HAP-1 (cell line): ENCODE data around the gene PER2.
"Not testable (repeated sequence)": the region's sequence is repeated elsewhere in the genome, so short reads cannot be mapped to it uniquely, and the experiment has no call there.

Source experiments
- DNase-seq, 2 experiments: peaks; one replicate each; pipeline ENCODE4 v3.0.0-alpha.2; 2016 to 2020; ENCODE audit warnings: low spot score in 2 of 2
- H3K27me3 ChIP-seq: fragments of 250-450 bp; sonication (Bioruptor Pico); 2 replicates; pipeline ENCODE4 v1.5.1; 2020; ENCODE audit warnings: low read depth, mild to moderate bottlenecking, moderate library complexity
- H3K36me3 ChIP-seq: fragments of 250-450 bp; sonication (Bioruptor Pico); replicated peaks from 2 replicates; pipeline ENCODE4 v1.5.1; 2020; ENCODE audit warnings: mild to moderate bottlenecking
- H3K4me1 ChIP-seq: fragments of 250-450 bp; sonication (Bioruptor Pico); 2 replicates; pipeline ENCODE4 v1.5.1; 2020; ENCODE audit warnings: mild to moderate bottlenecking
- H3K4me3 ChIP-seq: fragments of 250-450 bp; sonication (Bioruptor Pico); 2 replicates; pipeline ENCODE4 v1.5.1; 2020; ENCODE audit warnings: mild to moderate bottlenecking, moderate library complexity
- H3K9me3 ChIP-seq: fragments of 250-450 bp; sonication (Bioruptor Pico); 2 replicates; pipeline ENCODE4 v1.5.1; 2020; ENCODE audit warnings: mild to moderate bottlenecking, moderate library complexity
- in situ Hi-C: fragments of 300-500 bp; cut with MboI; formaldehyde crosslinking; loops from 3 replicates; pipeline ENCODE4 v1.14.3; 2020; ENCODE audit warnings: low sequenced_read_pairs, inconsistent platforms, mixed read lengths

The PER2 gene

DNA sequence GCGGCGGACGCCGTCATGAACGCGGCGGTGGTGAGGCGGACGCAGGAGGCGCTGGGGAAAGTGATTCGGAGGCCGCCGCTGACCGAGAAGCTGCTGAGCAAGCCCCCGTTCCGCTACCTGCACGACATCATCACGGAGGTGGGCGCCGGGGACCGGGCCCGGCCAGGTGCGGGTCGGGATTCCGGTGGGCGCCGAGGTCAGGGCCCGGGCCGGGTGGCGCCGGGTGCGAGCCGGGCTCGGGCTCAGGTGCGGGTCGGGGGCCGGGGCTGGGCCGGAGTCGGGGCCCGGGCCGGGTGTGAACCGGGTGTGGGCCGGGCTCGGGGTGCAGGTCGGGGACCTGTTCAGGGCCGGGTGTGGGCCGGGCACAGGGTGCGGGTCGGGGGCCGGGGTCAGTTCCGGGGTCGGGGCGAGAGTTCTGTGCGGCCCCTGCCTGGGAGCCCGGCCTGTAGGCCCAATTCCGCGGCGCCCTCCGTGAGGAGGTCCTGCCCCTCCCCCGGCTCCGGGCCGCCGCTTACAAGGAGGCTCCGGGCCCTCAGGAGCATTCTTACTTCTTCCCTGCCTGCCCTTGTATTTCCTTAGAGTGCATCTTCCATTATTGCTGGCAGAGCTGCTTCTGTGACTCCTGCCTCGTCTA, 32.4 kb upstream of the PER2 start:
- H3K27me3 ChIP-seq, result no peaks in the 10 kb centered on the region
- H3K4me3 ChIP-seq, result peak overlapping the region; percentile 47
- H3K36me3 ChIP-seq, result peaks cover 5% of the 10 kb centered on the region
- in situ Hi-C loops, result no loop called here
- DNase-seq, result peak in 1 of 2 experiments; percentile 40
- peaks cover 9% of the 10 kb centered on the region for H3K4me1 ChIP-seq
- H3K9me3 ChIP-seq, result no peaks in the 10 kb centered on the region

DNA sequence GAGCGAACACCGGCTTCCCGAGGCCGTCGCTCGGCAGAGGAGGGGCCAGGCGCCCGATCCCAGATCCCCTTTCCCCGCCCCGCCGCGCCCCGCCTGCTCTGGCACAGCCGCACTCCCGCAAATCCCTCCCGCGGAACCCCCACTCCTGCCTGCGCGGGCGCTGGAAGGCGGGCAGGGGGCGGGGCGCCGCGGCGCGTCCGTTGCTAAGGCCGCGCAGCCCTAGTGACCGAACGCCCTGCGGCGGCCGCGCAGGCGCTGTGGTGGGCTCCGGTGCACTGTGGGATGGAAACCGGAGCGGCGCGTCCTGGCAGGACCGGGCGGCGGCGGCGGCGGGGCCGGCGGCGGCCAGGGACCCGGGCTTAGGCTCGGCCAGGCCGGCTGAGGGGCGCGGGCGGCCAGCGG, 31.8 kb upstream of the PER2 start, which contains the start of gene TRAF3IP1:
Gene TRAF3IP1, plus strand, starts transcription at position 273 of the 402 bp plus-strand sequence. CDS start 145 bp downstream, outside the sequence.
- in situ Hi-C loops, result no loop called here
- peaks cover 9% of the 10 kb centered on the region for H3K4me1 ChIP-seq
- no peaks in the 10 kb centered on the region for H3K9me3 ChIP-seq
- H3K36me3 ChIP-seq, result peaks cover 5% of the 10 kb centered on the region
- DNase-seq, result peak; percentile 80 to 94
- H3K4me3 ChIP-seq, result peak within 1 kb of the TSS; percentile 47
- no peaks in the 10 kb centered on the region for H3K27me3 ChIP-seq

- H3K36me3 ChIP-seq, result no peaks in the 10 kb centered on the region
- no peaks in the 10 kb centered on the region for H3K9me3 ChIP-seq
- in situ Hi-C loops, result no loop called here
- no peak overlapping the region for H3K4me3 ChIP-seq
- peaks cover 3% of the 10 kb centered on the region; the same call in 1 of the 2 replicates for H3K4me1 ChIP-seq
- no peaks in the 10 kb centered on the region for H3K27me3 ChIP-seq
- DNase-seq, result no peak
Observed at GRCh38 chr2:238315031-238315595, 26.7 kb upstream of the PER2 start.

- H3K36me3 ChIP-seq, result no peaks in the 10 kb centered on the region
- no peaks in the 10 kb centered on the region for H3K4me1 ChIP-seq
- H3K27me3 ChIP-seq, result no peaks in the 10 kb centered on the region
- DNase-seq, result no peak
- no peaks in the 10 kb centered on the region for H3K9me3 ChIP-seq
- no peak overlapping the region for H3K4me3 ChIP-seq
- in situ Hi-C loops, result no loop called here
Observed at GRCh38 chr2:238314576-238314975, 26.2 kb upstream of the PER2 start.

DNA sequence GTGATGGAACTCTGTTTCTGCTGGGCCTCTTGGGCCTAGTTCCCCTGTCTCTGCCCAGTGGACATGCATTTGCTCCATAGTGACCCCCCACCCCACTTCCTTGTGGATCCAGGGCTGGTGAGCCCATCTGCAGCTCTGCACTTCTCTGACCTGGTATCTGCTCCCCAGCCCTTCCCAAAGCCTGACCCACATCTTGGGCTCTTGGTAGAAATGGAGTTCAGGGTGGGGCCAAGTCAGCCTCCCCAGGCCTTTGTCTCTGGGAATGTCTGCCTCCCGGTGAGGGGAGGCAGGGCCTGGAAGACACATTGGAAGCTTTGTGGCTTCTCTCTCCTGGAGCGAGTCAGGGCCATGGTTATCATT, 25.6 kb upstream of the PER2 start:
- in situ Hi-C loops, result no loop called here
- Histone ChIP-seq H3K36me3 (no peaks in the 10 kb centered on the region), H3K4me1 (no peaks in the 10 kb centered on the region), H3K4me3 (no peak overlapping the region), H3K9me3 (no peaks in the 10 kb centered on the region), H3K27me3 (no peaks in the 10 kb centered on the region)
- DNase-seq, result no peak

DNA sequence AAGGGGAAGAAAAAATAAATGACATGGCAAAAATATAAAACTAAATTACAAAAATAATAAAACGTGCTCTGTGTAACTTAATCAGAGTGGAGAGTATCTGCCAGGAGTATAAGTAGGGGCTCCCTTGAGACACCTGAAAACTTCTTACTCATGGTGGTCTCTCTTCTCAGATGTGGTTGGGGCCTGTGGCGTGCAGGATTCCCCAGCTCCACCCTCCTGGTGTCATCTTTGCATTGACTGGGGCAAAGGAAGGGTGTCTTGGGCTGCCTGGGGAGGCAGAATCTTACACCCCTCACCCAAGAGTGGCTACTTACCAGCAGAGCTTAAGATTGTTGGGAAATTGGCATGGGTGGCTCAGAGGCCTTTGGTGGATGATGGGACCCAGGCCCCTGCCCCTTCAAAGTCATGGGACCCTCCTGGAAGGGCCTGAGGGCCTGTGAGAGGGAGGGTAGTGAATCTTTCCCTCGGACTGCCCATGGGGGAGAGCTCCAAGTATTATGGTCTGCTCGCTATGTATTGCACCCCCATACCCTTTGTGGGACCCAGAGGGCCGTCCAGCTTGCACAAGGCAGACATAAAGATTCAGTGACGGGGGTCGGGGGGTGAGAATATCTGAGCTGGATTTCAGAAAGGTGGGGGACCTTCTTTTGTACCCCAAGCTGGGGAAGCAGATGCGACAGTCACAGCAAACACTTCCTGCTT, 25.0 kb upstream of the PER2 start:
- Histone ChIP-seq H3K4me1 (no peaks in the 10 kb centered on the region), H3K36me3 (no peaks in the 10 kb centered on the region), H3K27me3 (no peaks in the 10 kb centered on the region), H3K9me3 (no peaks in the 10 kb centered on the region), H3K4me3 (no peak overlapping the region)
- no peak for DNase-seq
- in situ Hi-C loops, result no loop called here

GRCh38 chr2:238310721-238311120, 22.3 kb upstream of the PER2 start:
- DNase-seq, H3K36me3 ChIP-seq, H3K9me3 ChIP-seq, H3K27me3 ChIP-seq, H3K4me1 ChIP-seq, H3K4me3 ChIP-seq, in situ Hi-C loops: not testable (repeated sequence)

DNA sequence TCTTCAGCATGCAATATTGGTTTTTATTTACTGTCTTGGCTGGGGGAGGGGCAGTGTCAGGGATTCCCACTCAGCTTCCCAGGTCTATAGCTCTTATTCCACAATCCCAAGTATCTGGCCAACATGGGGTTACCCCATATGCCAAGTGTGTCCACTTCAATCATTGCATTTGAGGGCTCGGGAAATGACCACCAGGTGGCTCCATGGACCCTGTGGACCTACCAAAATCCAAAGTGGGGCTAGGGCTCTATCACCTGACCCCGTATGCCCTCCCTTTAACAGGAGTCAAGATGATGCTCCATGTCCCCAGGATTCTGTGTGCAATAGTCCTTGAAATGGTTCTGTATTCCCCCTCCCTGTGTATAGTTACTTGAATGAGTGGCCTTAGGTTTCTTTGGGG, 19.8 kb upstream of the PER2 start:
- H3K4me1 ChIP-seq, result no peaks in the 10 kb centered on the region
- no peaks in the 10 kb centered on the region for H3K9me3 ChIP-seq
- no peak for DNase-seq
- H3K36me3 ChIP-seq, result no peaks in the 10 kb centered on the region
- H3K4me3 ChIP-seq, result no peak overlapping the region
- in situ Hi-C loops, result no loop called here
- H3K27me3 ChIP-seq, result no peaks in the 10 kb centered on the region

DNA sequence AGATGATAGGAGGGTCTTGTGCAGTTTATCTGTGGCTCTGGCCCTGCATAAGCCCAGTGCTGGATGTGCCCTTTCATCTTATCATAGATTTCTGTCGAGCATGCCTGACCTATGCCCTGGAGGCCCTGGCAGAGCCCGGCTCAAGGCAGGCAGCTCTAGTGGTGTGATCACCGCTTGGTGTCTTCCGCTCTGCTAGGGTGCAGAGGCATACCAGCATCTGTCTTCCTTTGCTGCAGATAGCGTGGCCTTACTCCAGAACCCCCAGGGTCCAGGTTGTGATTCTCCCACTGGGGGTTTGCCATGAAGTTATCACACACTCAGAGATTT, 18.2 kb upstream of the PER2 start:
- in situ Hi-C loops, result no loop called here
- Histone ChIP-seq H3K4me1 (no peaks in the 10 kb centered on the region), H3K9me3 (no peaks in the 10 kb centered on the region), H3K36me3 (no peaks in the 10 kb centered on the region), H3K27me3 (no peaks in the 10 kb centered on the region), H3K4me3 (no peak overlapping the region)
- DNase-seq, result no peak

DNA sequence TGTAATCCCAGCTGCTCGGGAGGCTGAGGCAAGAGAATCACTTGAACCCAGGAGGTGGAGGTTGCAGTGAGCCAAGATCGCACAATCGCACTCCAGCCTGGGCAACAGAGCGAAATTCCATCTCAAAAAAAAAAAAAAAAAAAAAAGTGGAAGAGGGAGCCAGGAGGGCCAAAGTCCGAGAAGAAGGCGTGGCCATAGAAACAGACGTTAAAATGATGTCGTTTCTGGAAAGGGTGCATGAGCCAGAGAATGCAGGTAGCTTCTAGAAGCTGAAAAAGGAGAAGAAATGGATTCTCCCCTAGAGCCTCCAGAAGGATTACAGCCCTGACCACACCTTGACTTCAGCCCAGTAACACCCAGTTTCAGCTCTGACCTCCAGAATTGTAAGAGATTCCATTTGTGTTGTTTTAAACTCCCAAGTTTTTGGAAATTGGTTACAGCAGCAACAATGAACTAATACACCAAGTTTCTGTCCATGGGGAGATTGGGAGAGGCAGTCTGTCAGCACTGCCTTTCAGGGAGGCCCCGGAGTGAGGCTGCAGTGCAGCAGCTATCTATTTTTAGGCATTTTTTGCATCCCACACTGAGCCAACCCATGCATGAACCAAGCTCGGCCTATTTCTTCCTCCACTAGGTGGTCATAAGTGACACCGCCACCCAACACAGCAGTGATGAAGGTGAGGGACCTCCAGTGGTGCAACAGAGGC, 17.7 kb upstream of the PER2 start:
- Histone ChIP-seq H3K4me3 (no peak overlapping the region), H3K4me1 (no peaks in the 10 kb centered on the region), H3K9me3 (no peaks in the 10 kb centered on the region), H3K27me3 (no peaks in the 10 kb centered on the region), H3K36me3 (no peaks in the 10 kb centered on the region)
- in situ Hi-C loops, result no loop called here
- DNase-seq, result no peak

DNA sequence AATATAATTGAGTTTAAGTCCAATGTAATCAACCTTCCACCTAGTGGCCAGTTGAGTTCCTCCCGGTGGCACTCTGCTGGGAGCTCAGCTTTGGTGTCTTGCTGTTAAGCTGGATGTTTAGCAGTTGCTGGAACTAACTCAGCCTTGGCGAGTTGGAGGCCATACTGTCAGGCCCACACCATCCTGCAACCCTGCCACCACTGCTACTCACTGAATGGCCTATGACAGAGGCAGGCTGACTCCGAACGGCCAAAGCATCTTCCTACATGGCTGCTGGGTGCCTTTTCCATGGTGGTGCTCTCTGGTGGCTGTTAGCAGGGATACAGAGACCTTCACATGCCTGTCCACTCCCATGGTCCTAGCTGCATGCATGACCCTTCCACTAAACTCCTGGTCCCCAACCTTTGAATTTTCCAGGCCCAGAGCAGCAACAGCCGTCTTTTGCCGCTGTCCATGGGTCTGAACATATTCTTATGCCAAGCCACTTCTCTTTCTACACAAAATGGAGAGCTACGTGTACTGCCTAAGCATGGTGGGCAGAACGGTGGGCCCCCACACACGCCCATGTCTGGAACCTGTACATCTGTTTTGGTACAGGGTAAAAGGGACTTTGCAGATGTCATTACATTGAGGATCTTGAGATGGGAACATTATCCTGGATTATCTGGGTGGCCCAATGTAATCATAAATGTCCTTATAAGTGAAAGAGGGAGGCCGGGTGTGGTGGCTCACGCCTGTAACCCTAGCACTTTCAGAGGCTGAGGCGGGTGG, 16.9 kb upstream of the PER2 start:
- in situ Hi-C loops, result no loop called here
- DNase-seq, result no peak

GRCh38 chr2:238304116-238304515, 15.7 kb upstream of the PER2 start:
- Histone ChIP-seq H3K4me1 (no peaks in the 10 kb centered on the region), H3K36me3 (no peaks in the 10 kb centered on the region), H3K27me3 (no peaks in the 10 kb centered on the region), H3K9me3 (no peaks in the 10 kb centered on the region), H3K4me3 (no peak overlapping the region)
- in situ Hi-C loops, result no loop called here
- no peak for DNase-seq

More for the DNA sequence above, 16.9 kb upstream of the PER2 start:
- no peaks in the 10 kb centered on the region for H3K9me3 ChIP-seq
- no peaks in the 10 kb centered on the region for H3K27me3 ChIP-seq
- H3K4me3 ChIP-seq, result no peak overlapping the region
- H3K36me3 ChIP-seq, result no peaks in the 10 kb centered on the region
- H3K4me1 ChIP-seq, result no peaks in the 10 kb centered on the region

GRCh38 chr2:238302751-238303150, 14.3 kb upstream of the PER2 start:
- in situ Hi-C loops, result no loop called here
- Histone ChIP-seq H3K4me1 (no peaks in the 10 kb centered on the region), H3K36me3 (no peaks in the 10 kb centered on the region), H3K9me3 (no peaks in the 10 kb centered on the region), H3K4me3 (no peak overlapping the region), H3K27me3 (no peaks in the 10 kb centered on the region)
- no peak for DNase-seq
